GM18951 (cell line): Measurements from ENCODE around the gene ACSF3.
"Not testable (repeated sequence)": the region's sequence is repeated elsewhere in the genome, so short reads cannot be mapped to it uniquely, and the experiment has no call there.

ENCODE experiments used
- POLR2A ChIP-seq: IDR thresholded peaks from 4 replicates; pipeline ENCODE4 v1.6.1; 2011; ENCODE audit warnings: mild to moderate bottlenecking; ENCODE audit not compliant: insufficient read length, insufficient read depth; ENCODE audit errors: extremely low read depth
- in situ Hi-C: fragments of 300-500 bp; cut with MboI; formaldehyde crosslinking; loops from one replicate; pipeline ENCODE4 v1.12.0; 2022; ENCODE audit warnings: low sequenced_read_pairs, mixed read lengths, inconsistent platforms; ENCODE audit not compliant: unreplicated experiment

ACSF3 gene

GRCh38 chr16:89085755-89086154 lies 7.9 kb upstream of the ACSF3 start:
- no peak for TF ChIP-seq POLR2A
- in situ Hi-C loops, result no loop called here

- in situ Hi-C loops, result no loop called here
- TF ChIP-seq POLR2A, result no peak
Measured at GRCh38 chr16:89087922-89088497, 5.6 kb upstream of the ACSF3 start.

- in situ Hi-C loops, result no loop called here
- no peak for TF ChIP-seq POLR2A
Measured at GRCh38 chr16:89089120-89089519, 4.5 kb upstream of the ACSF3 start.

GRCh38 chr16:89090182-89090630 lies 3.4 kb upstream of the ACSF3 start:
- TF ChIP-seq POLR2A, result no peak
- in situ Hi-C loops, result no loop called here

GRCh38 chr16:89090669-89091426 lies 2.8 kb upstream of the ACSF3 start:
- no peak for TF ChIP-seq POLR2A
- in situ Hi-C loops, result no loop called here

- TF ChIP-seq POLR2A, result no peak
- in situ Hi-C loops, result no loop called here
Measured at GRCh38 chr16:89092013-89092412, 1.6 kb upstream of the ACSF3 start.

- in situ Hi-C loops, result not testable (repeated sequence)
Measured at GRCh38 chr16:89093252-89093601, 425 bp upstream of the ACSF3 start.

- in situ Hi-C loops, result no loop called here
- no peak for TF ChIP-seq POLR2A
Measured at GRCh38 chr16:89094252-89094879, 714 bp downstream of the ACSF3 start.

- no peak for TF ChIP-seq POLR2A
- in situ Hi-C loops, result no loop called here
Measured at GRCh38 chr16:89094880-89095258, 1.2 kb downstream of the ACSF3 start.

- in situ Hi-C loops, result no loop called here
- no peak for TF ChIP-seq POLR2A
Measured at GRCh38 chr16:89095491-89095951, 1.9 kb downstream of the ACSF3 start.

GRCh38 chr16:89096042-89096717 lies 2.5 kb downstream of the ACSF3 start:
- in situ Hi-C loops, result no loop called here
- no peak for TF ChIP-seq POLR2A

- in situ Hi-C loops, result no loop called here
- no peak for TF ChIP-seq POLR2A
Measured at GRCh38 chr16:89096768-89097391, 3.2 kb downstream of the ACSF3 start.

GRCh38 chr16:89097392-89097772 lies 3.7 kb downstream of the ACSF3 start:
- TF ChIP-seq POLR2A, result no peak
- in situ Hi-C loops, result no loop called here

GRCh38 chr16:89098767-89099430 lies 5.2 kb downstream of the ACSF3 start:
- no peak for TF ChIP-seq POLR2A
- in situ Hi-C loops, result no loop called here
